ENCODE measurements around the gene ADAM12. TPM values are rescaled to one million over a fixed set of nuclear protein-coding genes. Genes with fewer than 3 reads are reported as not detected.

ADAM12 gene
- total and polyA plus RNA-seq, 2 of the 13 experiments (the other 11 are each of a cell fraction or from before 2014, with no cell fraction given), result not detected

DNA sequence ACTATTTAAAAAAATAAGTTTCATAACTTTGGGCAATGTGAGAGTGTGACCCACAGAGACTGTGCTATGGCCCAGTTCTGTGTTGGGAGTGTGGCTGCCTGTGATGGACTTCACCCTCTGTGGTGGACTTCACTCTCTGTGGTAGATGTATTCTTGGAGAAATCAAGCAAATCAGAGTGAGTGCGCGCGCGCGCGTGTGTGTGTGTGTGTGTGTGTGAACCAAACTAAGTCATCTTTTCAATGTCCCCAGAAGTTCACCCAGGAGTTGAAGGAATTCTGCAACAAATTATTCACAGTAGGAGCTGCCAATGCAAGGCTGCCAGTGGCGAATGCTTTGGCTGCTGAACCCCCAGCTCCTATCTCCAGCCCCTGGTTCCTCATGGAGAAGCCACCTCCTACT lies 184.5 kb downstream of the ADAM12 start (continued):
- TF ChIP-seq, protein P1, sequence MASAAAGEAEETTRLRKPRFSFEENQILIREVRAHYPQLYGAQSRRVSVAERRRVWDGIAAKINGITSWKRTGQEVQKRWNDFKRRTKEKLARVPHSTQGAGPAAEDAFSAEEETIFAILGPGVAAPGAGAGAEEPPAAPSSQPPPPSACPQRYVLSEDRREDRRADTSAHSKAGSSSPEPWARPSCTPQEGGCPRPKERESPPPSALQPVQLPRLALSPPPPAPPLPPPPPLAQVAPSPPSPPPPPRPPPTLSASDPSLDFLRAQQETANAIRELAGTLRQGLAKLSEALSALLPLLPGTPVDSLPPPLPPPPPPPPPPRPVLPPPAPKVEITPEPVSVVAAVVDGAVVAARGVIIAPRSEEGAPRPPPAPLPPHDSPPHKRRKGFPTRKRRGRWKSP (CRISPR knock-in tag; IDR thresholded peaks at IDR 0.05), result no peak
- TF ChIP-seq SMAD3 (CRISPR knock-in tag; IDR thresholded peaks at IDR 0.05), result no peak
- TF ChIP-seq ZEB1 (IDR thresholded peaks at IDR 0.05; ENCODE audit: insufficient replicate concordance, low read depth), result no peak
- no peak for TF ChIP-seq ZNF572 (CRISPR knock-in tag; IDR thresholded peaks at IDR 0.05)
- no peak for TF ChIP-seq RXRB (CRISPR knock-in tag; IDR thresholded peaks at IDR 0.05; ENCODE audit: borderline replicate concordance)
- TF ChIP-seq, protein P2, sequence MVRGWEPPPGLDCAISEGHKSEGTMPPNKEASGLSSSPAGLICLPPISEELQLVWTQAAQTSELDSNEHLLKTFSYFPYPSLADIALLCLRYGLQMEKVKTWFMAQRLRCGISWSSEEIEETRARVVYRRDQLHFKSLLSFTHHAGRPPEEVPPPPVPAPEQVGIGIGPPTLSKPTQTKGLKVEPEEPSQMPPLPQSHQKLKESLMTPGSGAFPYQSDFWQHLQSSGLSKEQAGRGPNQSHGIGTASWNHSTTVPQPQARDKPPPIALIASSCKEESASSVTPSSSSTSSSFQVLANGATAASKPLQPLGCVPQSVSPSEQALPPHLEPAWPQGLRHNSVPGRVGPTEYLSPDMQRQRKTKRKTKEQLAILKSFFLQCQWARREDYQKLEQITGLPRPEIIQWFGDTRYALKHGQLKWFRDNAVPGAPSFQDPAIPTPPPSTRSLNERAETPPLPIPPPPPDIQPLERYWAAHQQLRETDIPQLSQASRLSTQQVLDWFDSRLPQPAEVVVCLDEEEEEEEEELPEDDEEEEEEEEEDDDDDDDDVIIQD (CRISPR knock-in tag; IDR thresholded peaks at IDR 0.05; ENCODE audit: low read depth), result no peak
- no peak for TF ChIP-seq SOX6 (IDR thresholded peaks at IDR 0.05)
- no peak for TF ChIP-seq SOX6 (CRISPR knock-in tag; IDR thresholded peaks at IDR 0.05)
- TF ChIP-seq TOPORS (CRISPR knock-in tag; IDR thresholded peaks at IDR 0.05), result no peak
- no peak for TF ChIP-seq ZNF841 (CRISPR knock-in tag; IDR thresholded peaks at IDR 0.05; ENCODE audit: borderline replicate concordance)

DNA sequence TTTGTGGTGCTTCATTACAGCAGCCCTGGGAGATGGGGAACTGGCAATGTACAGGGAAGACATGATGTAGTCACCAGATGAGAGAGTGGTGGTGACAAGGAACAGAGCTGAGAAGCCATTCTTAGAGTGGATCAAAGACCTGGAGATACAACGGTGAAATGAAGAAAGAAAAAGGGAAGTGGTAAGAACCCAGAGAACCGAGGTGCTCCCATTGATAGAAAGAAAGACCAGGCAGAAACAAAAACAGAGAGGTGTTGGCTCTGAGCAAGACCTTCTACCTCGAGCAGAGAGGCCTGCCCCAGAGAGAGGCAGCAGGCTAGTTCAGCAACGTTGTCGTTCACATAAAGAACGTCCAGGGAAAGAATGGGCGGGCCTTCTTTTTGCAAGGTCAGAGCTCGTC lies 186.7 kb downstream of the ADAM12 start:
- Histone ChIP-seq H3K79me2 (ENCODE audit: insufficient read depth, low read length) (no peaks in the 10 kb centered on the region), H4K20me1 (ENCODE audit: insufficient read depth, low read length) (no peaks in the 10 kb centered on the region), H3K27me3 (ENCODE audit: control insufficient read depth in 1 of 2, insufficient read depth in 2 of 2, low read length in 2 of 2) (peaks cover 2 to 18% of the 10 kb centered on the region in 2 experiments; a peak in 4 of 5 replicates), H3K4me1 (ENCODE audit: insufficient read depth, low read length) (no peaks in the 10 kb centered on the region), H3K27ac (ENCODE audit: extremely low read length, insufficient read depth, low read length) (no peak overlapping the region), H3K4me3 (replicated peaks in 1 of 3; ENCODE audit: insufficient read depth in 1 of 3, low read depth in 2 of 3, low read length in 3 of 3) (no peak overlapping the region), H2AFZ (ENCODE audit: low read length) (no peak overlapping the region), H3K36me3 (replicated peaks in 1 of 2; ENCODE audit: control insufficient read depth in 1 of 2, insufficient read depth in 2 of 2, low read length in 2 of 2) (no peaks in the 10 kb centered on the region), H3K9me3 (ENCODE audit: low read length) (no peaks in the 10 kb centered on the region), H3K9ac (ENCODE audit: insufficient read depth, low read depth, low read length) (no peak overlapping the region), H3K4me2 (ENCODE audit: low read depth, low read length) (no peak overlapping the region)
- BruUV-seq (replicated peaks), result no TSS peak
- FAIRE-seq (no peak), ATAC-seq (no peak), DNase-seq (ENCODE audit: low spot score) (no peak)
- CTCF ChIA-PET (ENCODE audit: low intra/inter-chr PET ratio, low total read pairs), result no interaction called here
- 6% methylated on average over 6 of the region's 8 CpGs for WGBS (ENCODE audit: low lambda C conversion rate)
- intact Hi-C loops (cut with micrococcal nuclease; ENCODE audit: unreplicated experiment) (no loop called here), in situ Hi-C loops (cut with HindIII; ENCODE audit: extremely low pct_ligation_motif_present, low pct_unique_long_range_greater_than_20kb) (no loop called here)
- POLR2A ChIA-PET, result no interaction called here
- TF ChIP-seq RBAK (CRISPR knock-in tag; IDR thresholded peaks at IDR 0.05) (no peak), NCOR1 (IDR thresholded peaks at IDR 0.05; ENCODE audit: borderline replicate concordance, low read length) (no peak), SIX1 (CRISPR knock-in tag; IDR thresholded peaks at IDR 0.05; ENCODE audit: borderline replicate concordance) (no peak), MAFF (IDR thresholded peaks at IDR 0.05; ENCODE audit: low read depth, low read length) (no peak), RARG (CRISPR knock-in tag; IDR thresholded peaks at IDR 0.05; ENCODE audit: low read depth) (no peak), SMAD9 (CRISPR knock-in tag; IDR thresholded peaks at IDR 0.05) (no peak), MTF2 (CRISPR knock-in tag; IDR thresholded peaks at IDR 0.05; ENCODE audit: borderline replicate concordance) (no peak), ZNF678 (CRISPR knock-in tag; IDR thresholded peaks at IDR 0.05) (no peak), U2AF2 (IDR thresholded peaks at IDR 0.05; ENCODE audit: low read depth, low read length) (no peak), HCFC1 (IDR thresholded peaks at IDR 0.05; ENCODE audit: low read depth, low read length) (no peak)
